NCI-H524 (cell line): ENCODE data around the gene SORCS3.

Experiments
- DNase-seq, 2 experiments: peaks; one replicate each; lab custom pipeline; 2025; lab: John Stamatoyannopoulos, UW

The SORCS3 gene

DNA sequence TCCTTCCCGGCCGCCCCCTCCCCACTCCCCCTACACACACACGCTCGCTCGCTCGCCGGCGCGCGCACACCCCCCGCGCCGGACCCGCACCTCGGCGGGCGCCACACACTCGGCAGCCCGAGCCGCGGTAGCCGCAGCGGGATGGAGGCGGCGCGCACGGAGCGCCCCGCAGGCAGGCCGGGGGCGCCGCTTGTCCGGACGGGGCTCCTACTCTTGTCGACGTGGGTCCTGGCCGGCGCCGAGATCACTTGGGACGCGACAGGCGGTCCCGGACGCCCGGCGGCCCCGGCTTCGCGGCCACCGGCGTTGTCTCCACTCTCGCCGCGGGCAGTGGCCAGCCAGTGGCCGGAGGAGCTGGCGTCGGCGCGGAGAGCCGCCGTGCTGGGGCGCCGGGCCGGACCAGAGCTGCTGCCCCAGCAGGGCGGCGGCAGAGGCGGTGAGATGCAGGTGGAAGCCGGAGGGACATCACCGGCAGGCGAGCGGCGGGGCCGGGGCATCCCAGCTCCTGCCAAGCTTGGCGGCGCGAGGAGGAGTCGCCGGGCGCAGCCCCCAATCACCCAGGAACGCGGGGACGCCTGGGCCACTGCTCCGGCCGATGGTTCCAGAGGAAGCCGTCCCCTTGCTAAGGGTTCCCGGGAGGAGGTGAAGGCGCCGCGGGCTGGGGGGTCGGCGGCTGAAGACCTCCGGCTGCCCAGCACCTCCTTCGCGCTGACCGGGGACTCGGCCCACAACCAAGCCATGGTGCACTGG lies at the start of gene SORCS3:
TSS of gene SORCS3 (plus strand) at position 104 of the 750 bp plus-strand sequence.
- no peak for DNase-seq

DNA sequence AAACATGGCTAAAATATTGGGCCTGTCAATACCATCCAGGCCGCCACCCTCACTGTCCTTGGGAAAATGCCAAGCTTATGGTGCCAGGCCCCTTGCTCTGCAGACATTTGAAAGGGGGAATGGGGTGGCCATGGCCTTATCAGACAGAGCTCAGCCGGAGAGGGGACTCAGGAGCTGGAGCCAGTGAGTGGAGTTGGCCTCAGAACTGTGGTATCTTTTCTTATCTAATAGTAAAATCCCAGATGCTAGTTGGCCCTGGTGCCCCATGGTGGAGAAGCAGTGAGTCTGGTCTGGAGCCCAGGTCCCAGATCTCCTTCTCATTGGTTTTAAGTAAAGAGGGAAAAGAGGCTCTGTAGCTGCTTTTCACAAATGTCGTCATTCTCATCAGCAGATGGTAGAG lies 49.6 kb upstream of the SORCS3 start:
- no peak for DNase-seq

DNA sequence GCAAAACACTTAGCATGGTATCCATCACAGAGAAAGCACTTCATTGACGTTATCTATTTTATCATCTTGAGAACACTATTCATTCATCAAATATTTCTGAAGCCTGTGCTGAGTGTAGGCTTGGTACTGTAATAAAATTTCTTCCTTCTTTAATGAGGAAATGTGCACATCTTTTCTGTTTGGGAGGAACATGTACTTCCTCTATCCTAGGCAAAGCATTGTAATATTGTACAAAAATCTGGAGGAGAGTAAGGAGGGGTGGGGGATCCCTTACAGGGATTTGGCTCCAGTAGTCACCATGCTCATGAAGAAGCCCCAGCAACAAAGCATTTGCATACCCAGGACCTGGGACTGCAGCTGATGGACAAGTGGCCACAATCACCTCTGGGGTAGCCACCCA lies 39.9 kb upstream of the SORCS3 start:
- DNase-seq, result no peak

DNA sequence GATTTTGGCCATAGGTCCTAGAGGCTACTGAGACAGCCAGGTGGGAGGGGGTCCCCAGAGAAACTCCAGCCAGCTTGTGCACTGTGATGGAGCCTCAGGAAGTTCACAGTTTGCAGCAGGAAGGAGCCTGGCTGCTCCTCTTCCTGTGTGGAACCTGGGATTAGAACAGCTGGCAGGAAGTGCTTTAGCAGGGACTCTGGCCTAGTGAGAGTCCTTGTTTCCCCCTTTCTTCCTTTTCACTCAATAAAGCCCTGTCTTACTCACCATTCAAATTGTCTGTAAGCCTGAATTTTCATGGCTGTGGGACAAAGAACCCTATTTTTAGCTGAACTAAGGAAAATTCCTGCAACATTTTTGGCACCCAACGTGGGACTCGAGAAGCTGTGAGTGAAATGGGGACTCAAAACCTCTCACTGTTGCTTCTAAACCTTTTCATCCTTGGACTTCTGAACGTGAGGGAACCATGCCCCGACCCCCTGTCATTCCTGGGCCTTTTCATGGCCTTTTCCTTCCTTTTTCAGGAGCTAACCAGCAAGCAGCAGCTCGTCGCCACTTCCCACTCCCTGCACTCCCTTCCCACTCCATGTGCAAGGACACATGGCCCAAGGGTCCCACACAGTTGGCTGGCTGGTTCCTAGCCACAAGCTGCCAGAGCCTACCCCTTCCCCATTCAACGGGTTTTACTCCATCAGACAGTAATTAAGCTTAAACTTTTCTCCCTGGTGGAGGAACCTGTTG lies 32.8 kb upstream of the SORCS3 start:
- no peak for DNase-seq

DNA sequence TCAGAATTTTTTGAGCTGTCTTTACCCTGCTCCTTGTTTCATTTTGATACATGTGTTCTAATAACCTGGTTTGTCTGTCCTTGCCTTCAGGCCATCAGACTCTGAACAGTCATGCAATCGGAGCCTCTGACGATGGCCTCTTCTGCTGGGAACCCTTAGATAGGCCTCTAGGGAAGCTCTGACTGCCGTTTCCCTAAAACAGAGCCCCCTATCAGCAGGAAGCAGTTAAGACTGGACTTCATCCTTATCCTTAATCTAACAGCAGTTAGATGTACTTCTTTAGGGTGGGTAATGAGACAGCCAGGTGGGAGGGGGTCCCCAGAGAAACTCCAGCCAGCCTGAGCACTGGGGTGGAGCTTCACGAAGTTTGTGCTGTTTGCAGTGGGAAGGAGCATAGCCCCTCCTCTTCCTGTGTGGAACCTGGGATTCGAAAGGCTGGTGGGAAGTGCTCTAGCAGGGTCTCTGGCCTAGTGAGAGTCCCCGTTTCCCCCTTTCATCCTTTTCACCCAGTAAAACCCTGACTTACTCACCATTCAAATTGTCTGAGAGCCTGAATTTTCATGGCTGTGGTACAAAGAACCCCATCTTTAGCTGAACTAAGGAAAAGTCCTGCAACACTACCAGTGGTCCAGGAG lies 28.4 kb upstream of the SORCS3 start:
- DNase-seq, result no peak

DNA sequence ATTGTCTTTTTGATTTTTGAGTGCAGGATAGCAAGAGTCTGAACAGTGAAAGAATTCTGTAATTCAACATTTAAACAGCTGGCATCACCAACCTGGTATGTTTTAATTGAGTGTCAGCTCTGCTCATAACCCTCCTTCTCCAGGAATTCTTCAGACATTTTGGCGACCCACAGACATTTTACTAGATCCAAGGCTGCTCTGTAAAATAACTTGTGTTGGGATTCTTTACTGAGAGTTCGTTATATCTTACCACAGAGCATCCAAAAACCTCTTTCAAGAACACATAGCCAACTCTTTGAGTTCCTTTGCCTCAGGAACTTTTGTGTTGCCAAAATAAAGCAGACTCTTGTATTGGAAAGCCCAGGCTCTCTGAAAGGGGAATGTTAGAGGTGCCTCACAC lies 27.7 kb upstream of the SORCS3 start:
- no peak for DNase-seq

DNA sequence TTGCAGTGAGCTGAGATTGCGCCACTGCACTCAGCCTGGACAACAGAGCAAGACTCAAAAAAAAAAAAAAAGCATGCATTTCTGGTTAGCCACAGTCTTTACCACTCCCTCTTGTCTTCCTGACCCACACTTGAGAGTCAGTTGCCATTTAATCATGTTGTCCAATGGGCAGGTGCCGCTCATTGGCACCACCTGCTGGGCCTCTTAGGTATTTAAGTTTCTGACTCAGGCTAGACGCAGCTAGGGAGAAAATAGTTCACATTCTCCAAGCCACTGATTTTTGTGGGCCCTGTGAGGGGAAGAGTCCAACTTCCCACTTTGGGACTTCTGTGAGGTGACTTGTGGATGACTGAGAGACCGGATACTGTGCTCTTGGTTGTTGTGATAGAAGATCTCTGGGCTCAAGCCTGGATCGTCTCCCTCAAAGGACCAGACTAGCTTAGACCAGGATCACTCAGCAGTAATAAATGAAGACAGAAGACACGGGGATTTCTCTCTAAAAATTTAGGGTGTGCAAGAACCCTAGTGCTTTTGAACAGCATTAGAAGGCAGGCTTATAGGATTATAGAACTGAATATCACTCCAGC lies 26.8 kb upstream of the SORCS3 start:
- DNase-seq, result no peak

DNA sequence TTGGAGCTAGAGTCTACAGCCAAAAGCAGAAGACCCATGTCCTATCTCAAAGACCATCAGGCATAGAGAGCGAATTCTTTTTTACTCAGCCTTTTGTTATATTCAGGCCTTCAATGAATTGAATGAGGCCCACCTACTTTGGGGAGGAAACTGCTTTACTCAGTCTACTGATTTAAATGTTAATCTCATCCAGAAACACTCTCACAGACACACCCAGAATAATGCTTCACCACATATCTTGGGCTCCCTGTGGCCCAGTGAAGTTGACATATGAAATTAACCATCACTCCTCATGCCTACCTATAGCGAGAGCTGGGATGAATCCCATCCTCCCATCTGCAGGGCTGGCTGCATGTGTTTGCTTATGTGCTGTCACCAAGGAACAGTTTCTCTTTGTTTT lies 26.0 kb upstream of the SORCS3 start:
- no peak for DNase-seq

DNA sequence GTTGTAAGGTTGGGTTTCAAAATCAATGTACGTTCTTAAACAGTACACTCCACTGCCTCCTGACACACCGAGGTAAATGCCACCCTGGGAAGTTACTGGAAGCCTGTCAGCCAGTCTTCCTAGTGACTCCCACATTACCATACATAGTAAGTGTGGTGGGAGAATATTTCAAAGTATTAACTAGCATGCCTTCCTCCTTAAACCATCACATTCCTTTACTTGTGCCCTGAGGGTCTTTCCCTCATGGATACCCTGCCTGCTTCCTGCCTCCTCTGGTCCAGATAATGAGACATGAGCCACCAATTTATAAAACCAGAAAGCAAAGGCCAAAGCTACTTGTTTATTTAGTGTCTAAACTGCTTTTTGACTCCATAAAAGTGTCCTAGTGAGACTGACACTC lies 23.3 kb upstream of the SORCS3 start:
- no peak for DNase-seq

DNA sequence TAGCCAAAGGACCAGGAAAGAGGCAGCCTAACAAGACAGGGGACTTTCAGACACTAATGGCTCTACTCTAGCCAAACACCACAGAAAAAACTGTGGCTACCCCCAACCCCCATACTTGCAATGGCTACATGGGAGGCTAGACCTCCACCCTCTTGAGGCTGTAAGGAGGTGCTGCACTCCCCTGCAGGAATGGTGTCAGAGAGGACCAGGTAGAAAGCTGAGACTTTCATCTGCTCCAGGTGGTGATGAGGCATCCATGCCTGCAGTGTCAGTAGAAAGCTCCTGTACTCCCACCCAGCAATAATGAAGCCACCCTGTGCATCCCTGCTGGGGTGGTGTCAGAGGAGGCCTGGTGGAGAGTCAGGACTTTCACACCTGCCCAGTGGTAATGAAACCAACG lies 18.9 kb upstream of the SORCS3 start:
- no peak for DNase-seq

DNA sequence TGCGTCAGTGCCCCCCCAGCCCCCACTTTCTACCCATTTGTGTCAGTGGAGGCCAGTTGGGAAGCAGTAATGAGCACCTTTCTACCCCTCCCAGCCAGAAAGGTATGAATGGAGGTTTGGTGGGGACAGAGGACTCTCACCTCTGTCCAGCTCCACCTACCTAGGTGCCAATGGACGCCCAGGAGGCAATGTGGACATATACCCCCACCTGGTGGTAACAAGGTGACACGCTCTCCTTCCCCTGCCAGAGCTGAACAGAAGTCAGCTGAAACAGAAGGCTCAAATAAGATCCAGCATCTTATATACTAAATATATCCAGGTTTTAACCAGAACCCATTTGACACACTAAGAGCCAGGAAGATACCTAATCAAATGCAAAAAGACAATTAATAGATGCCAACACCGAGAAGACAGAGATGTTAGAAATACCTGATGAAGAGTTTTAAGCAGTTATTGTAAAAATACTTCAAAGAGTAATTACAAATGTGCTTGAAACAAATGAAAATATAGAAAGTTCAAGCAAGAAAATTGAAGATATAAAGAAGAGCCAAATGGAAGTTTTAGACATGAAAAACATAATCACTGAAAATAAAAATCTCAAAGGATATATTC lies 18.4 kb upstream of the SORCS3 start:
- DNase-seq, result peak in 1 of 2 experiments; percentile 1

DNA sequence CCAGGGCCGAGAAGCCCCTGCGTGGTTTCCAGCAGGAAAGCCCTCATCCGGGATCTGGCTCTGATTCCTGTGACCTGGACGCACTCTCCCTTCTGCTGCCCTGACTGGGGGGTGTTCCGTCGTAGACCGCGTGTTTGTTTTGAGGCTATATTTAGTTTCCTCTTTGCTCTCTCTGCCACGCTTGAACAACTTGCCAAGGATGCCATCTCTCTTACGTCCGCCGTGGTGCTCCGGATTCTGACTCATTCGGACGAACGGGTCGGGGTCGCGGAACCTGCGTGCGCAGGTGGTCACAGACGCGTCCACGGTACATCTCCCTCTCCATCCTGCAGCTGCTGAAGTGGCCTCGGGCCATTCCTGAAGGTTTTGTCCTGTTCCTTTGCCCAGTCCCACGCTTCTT lies 10.4 kb upstream of the SORCS3 start:
- no peak for DNase-seq

DNA sequence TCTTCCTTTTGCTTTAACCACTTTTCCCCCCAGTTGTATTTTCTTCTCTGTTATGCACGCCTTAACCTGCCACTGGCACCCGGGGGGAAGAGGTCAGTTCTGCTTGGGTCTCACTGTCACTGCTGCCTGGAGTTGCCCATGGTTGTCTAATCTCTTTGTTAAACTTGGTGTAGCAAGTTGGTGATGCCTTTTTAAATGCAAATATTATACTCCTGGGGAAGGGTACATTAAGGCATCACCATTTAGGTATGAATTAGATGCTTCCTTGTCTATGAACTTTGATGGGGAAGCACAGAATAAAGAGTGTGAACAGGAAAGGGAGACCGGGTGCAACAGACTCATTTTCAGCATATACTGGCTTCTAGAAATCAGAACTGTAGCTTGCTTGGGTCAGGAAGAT lies 9.1 kb upstream of the SORCS3 start:
- no peak for DNase-seq

DNA sequence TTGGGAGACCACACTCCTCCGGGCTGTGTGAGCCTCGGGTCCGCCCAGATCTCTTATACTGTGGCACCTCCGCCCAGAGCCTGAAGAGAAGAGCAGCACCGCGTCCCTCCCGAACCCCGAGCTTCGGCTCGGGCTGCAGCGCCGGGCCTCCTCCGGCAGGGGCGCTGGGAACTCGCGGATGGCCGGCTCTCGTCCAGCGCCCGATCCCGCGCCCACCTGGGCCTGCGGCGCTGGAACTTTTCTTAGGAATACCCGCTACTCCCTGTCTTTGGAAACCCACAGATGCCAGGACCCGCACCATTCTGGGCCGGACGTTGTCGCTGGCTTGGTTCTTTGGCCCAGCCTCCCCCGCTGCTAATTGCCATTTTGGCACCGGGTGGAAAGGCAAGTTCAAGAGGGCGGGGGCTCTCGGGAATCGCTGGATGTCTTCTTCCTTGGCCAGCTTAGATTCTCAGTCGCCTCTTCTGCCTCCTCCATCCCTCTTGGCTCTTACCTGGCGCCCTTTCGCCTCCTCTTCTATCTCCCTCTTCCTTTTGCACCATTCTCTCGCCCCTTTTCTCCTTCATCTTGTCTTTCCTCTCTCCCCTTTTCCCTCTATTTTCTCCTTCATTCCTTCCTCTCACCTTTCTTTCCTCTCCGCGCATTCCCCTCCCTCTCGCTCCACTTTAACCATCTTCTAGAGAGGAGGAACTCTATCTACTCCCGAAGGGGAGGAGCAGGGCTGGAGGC lies 2.1 kb upstream of the SORCS3 start:
- peak in 1 of 2 experiments; percentile 2 for DNase-seq

DNA sequence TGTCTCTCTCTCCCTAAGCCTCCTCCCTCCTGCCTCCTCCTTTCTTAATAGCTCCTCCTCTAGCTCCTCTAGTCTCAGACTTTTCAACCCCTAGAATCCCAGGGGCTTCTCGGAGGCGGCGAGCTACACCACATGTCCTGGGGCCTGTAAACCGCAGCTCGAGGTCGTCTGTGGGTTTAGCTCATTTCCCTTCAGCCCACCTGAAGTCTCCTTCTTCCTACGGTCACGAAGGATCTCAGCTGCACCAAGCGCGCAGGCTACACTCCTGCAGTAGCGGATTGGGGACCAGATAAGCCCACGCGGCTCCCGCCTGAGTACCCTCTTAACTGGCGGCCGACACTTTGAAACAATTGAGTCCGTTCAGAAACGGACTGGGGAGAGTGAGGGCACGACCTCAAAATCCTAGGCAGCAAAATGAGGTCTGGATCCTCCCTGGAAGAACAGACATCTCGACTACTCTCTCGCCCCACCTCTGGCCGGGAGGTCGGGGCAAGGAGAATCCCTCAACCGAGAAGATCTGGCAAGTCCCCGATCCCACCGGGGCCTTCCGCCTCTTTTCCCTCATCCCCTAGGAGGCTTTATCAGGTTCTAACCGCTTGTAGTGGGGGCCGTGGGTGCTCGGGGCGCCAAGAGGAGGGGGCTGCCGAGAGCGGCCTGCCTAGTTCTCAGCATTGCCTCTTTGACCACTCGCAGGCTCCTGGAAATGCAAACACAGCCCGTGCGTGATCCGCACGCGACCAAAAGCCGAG lies 1.3 kb upstream of the SORCS3 start:
- DNase-seq, result no peak

DNA sequence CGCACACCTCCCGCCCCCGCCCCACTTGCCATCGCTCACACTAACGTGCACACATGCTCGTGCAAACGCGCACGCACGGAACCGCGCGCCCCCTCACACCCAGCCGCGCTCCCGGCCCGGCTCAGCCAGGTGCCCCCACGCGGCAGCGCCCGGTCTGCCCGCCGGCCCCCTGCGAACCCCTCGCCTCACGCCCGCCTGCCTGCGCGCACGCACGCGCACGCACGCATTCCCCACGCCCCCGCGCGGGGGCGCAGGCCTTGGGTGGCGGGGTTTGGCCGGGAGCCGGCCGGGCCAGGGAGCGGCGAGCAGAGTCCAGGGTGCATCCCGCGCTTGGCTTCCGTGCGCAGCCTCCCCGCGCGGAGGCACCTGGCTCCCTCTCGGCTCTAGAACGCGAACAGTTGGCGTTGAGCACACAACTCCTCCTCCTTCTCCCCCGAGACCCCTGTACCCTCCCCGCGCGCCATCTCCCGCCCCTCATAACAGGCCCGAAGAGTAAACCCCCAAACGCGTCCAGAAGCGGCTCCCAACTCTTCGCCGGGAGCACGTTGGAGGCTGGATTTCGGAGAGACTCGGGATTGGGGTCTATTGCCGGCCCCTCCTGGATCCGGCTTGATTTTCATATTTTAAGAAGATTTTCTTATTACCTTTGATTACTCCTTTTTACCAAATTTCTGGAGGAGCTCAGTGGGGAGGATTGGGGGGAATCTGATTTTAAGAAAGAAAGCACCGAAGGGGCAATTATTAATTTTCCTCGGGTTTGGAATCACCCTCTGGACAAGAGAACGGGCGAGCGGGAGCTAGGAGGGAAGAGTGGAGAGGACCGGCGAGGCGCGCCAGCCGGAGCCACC lies 527 bp upstream of the SORCS3 start:
- no peak for DNase-seq

DNA sequence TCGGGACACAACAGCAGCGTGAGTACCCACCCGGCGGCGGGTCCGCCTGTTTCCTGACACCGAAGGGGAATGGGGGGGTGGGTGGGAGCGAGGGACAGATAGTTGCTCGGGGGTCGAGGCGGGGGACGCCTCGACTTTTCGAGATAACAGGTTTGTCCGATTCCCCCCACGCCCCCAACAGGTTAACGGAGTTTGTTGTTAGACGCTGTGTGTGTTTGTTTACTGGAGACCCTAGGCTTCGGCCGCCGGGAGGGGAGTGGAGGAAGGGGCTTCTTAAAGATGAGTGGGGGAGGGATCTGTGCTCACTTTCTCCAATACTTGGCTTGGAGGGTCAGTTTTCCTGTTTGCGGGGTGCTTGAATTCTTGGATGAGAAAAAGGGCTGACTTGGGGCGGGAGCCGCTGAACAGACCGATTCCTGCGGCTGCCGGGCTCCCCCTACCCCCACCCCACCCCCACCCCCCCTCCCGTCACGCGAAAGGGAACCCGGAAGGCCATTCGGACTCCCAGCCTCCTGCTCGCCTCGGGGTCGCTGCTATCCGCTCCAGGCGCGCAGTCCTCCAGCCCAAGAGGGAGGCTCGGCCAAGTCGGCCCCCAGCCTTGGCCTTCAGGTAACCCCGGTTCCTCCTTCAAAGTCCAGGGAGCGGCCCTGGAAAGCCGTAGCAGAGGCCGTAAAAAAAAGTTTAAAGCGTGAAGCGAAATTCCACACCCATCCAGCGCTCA lies 1.0 kb downstream of the SORCS3 start:
- DNase-seq, result no peak

DNA sequence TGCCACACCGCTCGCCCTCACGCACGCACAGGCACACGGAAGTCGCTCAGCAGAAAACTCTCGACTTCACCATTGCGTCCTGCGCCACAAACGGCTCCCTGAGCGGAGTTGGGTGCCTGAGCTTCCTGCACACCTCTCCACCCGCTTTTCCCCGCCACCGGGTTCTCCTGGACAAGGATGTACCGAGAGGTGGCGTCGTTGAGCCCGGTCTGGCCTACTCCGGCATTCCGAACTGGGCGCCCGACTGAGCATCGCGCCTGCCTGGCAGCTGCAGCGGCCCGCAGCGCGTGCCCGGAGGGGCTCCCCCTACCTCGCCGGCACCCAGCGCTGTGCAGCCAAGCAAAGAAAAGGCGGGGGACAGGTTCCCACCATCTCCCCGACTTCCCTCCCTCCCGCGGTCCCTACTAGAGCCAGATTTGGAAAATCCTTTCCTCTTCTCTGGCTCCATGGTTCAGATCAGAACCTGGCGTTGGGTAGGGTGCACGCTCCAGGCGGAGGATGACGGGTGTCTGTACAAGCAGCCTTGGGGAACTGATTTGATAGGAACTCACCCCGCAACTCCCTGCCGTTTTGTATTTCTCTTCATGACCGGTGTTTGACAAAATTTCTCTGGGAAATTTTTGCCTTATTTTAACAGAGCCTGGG lies 1.7 kb downstream of the SORCS3 start:
- DNase-seq, result no peak

DNA sequence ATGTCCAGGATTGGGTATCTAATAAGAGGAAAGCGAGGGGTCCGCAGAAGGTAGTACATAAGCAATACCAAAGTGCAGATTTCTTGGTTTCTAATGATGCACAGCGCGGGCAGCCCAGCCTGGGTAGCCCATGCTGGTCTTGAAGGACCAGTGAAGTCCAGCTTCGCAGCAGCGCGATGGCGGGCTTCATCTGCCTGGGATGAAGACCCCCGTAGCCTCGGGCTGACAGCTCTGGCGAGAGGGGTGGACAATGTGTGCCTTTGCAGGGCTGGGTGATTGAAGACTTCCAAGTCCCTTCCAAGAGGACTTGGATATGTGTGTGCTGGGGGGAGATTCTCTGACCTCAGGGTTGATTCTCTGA lies 2.2 kb downstream of the SORCS3 start:
- no peak for DNase-seq
